Activated T-helper 1 cell treated with Interleukin-2 at 50 U/mL for 16 hours (primary cell): ENCODE results near the gene PCDH9.

ENCODE experiments used
- DNase-seq: peaks from one replicate; pipeline ENCODE4 v3.0.0-alpha.2; 2020; ENCODE audit warnings: low read depth

Gene PCDH9

DNA sequence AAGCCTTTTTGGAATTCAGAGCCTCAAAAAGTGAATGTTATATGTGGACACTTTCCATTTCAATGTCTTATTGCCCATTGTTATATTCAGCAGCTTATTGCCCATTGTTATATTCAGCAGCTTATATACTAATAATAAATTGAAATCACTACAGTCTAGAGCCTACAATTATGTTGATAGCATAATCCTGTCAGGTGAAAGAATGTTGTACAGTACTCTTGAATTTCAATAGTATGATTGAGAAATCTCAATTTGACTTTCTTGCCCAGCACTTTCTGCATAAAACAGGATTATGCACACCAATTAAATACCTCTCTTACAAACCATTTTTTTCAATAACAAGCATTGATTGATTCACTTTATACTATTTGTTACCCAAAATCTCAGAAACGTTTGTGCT, 260.8 kb downstream of the PCDH9 start:
- no peak for DNase-seq

DNA sequence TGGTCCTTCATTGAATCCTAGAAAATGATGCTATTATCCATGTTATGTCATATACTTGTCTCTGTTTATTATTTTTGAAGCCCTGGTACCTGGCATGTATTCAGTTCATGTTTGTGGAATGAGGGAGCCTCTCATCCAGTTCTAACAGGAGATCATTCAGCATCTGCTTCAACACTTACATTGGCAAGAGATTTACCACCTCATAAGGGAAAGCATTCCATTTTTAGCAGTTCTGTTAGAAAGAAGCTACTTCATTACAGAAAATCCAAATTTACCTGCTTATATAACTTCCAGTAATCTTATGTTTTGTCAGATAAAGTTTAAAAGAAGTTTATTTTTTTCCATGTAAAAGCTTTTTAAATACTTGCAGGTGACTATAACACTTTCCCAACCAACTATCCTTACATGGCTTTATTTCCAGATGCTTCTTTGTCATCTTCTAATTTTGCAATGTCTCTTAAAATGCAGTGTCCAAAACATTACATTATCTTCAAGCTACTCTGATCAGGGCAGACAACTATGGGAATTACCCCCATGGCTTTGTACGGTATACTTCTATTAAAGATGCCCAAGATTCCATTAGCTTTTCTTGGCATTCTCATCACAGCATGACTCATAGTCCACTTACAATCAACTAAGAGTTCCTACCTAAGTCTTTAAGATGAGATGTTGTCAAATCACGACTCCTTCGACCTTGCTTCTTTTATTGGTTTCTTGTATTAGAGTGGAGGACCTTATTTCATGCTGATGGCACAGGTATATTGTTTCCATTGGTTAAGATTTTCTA, 262.1 kb downstream of the PCDH9 start:
- DNase-seq: no peak

DNA sequence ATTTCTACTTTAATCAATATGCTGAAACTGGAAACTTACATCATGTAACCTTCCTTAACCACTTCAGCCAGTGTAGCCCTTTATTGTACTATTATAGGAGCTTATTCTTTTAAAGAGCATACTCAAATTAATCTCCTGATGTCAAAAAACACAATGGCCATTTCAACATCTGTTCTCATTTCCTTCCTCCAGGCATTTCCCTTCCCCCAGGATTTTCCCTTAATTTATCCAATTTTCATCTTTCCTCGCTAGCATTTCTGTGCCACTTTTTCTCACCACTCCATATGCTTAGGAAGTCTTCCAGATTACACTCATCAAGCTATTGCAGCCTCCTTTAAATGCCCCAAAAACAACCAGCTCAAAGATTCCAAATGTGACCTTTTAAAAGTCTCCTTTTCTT, 265.0 kb downstream of the PCDH9 start:
- no peak for DNase-seq

DNA sequence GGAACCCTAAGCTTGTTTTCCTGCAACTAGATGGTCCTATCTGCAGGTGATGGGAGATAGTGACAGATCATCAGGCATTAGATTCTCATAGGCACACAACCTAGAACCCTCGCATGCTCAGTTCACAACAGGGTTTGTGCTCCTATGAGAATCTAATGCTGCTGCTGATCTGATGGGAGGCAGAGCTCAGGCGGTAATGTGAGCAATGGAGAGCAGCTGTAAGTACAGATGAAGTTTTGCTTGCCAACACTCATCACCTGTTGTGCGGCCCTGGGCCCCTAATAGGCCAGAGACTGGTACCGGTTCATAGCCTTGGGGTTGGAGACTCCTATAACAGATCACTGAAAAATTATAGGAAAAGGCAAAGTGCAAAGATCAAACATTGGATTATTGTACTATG, 267.2 kb downstream of the PCDH9 start:
- DNase-seq: no peak

DNA sequence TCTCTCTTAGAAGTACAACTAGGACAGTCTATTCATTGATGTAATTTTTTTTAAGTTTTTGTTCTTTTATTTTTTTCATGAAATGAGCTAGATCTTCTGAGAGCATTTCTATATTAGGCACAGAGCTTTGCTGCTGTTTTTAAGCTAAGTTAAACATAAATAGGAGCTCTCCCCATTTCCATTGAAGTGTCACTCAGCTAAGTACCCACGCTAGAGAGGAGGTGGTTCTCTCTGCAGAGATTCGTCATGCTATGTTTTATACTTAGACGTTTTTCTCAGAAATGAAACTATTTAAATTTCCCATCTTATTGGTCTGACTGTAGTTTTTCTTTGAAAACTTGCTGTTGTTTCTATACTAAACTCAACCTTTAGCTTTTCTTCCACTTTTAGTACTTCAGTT, 271.5 kb downstream of the PCDH9 start:
- no peak for DNase-seq

DNA sequence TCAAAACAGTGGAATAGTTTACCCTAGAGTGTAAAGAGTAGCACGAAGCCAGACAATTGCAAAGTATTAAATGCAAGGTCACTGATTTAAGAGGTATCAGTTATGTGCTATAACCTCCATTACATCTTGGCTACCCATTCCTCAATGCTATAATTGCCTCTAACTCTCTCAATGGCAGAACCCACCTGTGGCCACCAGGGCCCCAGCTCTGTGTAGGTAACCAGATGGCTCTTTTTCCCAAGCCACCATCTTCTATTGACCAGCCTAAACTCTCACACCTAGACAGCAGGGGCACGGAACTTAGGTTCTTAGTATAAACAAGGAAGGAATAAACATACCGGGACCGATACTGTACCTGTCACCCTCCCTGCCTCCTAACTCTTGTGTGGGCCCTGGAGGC, 277.6 kb downstream of the PCDH9 start:
- no peak for DNase-seq

DNA sequence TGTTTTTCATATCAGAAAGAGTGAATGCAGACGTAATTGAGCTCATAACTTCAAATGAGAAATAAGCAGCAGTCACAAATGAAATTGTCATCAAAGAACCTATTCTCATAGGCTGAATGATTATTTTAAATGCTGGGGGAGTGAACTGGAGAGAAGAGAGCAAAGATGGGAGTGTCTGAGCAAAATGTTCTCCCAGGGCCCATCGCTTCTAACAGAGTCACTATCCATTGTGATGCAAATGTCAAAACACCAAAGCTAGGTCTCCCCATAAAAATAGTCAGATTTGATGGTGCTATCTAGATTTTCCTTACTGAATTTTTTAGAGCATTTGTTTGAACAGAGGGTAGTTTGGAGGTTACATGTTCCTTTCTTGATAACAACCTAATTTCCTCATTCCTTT, 278.7 kb downstream of the PCDH9 start:
- DNase-seq: no peak

DNA sequence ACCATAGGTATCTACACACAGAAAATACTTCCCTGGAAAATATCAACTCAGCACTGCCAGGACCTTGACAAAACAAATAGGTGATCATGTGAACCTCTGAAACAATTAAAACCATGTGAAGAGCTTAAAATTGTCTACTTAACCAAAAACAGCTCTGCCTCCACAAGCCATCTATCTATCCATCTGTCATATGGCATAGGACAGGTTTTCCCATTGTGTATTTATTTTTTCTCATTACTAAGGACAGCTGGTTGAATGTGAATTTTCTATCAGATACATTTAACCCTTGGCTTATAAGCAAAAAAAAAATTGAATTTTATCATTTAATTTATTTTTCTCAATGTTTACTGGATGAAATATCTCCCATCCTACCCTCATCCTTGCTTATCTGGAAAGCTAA, 279.5 kb downstream of the PCDH9 start:
- DNase-seq: no peak

DNA sequence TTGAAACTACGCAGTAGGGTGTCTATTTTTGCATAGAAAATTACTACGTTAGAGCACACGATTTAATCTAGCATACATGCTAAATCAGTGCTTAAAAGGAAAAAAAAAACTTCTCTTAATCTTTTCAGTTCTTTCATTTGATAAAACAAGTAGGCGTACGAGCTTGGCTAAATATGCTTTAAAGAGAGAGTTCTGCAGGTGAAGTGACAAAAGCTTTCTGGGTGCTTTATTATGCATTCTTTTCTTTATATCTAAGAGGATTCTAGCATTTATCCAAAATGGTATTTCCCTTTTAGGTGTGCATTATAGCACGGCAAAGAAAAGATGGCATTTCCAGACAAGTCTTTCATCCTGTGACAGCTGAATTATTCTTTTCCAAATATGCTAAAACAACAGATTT, 281.2 kb downstream of the PCDH9 start:
- DNase-seq: no peak

DNA sequence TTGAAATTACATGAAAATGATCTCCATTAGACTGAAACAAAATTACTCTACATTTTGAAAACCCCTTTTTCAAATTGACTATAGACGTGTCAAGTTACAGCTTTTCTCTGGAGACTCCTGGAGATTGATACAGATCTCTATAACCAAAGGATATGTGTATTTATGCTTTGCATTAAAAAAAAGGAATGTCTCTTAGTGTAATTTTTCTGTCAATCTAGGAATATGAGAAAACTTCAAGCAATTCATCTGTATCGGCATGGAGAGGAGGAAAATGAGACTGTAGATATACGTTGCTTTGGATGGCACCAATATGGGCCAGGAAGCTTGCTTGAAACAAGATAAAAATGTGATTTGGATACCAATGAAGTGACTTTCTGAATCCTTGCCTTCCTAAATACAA, 286.6 kb downstream of the PCDH9 start:
- DNase-seq: no peak

DNA sequence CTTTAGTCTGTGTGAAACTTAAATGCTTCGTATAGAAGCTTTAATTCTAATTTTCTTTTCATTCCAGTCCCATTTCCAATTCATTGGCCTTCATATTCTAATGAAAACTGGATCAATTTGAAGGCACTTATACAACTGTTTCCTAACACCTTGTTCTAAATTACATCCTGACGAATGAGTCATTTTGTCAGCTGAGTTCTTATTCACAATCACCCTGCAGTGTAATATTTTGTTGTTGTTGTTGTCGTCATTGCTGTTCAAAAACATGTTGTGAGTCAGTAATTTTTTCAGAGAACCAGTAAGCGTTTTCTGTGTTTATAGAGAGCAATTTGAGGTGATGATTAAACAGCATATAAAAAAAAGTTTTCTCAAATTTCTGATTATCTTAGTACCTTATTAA, 290.0 kb downstream of the PCDH9 start:
- no peak for DNase-seq

DNA sequence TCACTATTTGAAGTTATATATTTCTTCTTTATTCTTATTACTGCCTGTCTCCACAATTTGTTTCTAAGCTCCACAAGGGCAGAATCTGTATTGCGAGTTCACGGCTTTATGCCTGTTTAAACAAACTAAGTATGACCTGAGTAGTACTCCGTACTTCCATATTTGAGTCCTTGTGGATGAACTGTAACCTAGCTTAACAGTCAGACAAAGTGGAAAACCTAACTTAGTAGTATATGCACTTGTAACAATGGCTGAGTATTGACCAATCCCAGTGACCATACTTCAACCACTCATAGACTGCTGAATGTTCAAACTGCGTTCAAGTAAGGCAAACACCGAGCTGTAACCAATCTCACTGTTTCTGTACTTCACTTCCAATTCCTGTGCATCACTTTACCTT, 292.7 kb downstream of the PCDH9 start:
- no peak for DNase-seq

DNA sequence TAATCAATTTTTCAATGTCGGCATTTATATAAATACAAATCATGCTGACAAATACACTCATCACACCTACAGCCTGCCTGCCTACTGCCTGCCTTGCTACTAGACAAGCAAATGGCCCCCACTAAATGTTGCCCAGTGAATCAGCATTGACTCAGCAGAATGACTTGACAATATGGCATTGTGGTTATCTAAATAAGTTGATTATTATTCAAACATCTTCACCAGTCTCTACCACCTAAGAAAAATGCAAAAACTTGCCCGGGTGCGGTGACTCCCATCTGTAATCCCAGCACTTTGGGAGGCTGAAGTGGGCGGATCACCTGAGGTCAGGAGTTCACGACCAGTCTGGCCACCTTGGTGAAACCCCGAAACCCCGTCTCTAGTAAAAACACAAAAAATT, 296.1 kb downstream of the PCDH9 start:
- DNase-seq: no peak

DNA sequence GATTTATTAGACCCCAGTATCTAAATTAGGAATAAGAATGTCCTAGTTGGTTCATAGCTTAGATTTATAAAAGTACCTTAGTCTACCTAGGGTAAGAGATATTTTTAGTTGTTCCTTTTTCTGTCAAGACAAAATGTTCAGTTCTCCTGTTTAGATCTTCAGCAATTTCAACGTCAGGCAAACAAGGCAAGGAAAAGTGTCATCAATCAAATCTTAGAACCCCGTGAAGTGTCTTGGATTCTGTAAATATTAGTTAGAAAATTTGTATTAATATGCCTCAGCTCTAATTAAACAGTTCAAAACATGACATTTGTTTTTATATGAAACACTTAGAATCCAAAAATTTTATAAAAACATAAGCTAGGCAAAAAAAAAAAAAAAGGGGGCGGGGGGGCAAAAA, 296.6 kb downstream of the PCDH9 start:
- DNase-seq: no peak

DNA sequence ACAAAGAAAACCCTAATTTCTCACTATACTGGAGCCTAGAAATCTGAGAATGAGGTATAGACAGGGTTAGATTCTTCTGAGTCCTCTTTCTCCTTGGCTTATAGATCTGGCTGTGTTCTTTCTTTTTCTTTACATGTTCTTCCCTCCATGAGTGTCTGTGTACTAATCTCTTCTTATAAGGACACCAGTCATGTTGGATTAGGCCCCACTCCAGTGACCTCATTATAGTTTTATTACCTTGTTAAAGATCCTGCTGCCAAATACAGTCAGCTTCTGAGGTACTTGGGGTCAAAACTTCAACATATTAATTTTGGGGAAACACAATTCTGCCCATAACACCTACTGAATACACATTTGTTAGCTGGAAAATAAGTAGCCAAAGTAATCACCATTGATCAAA, 302.6 kb downstream of the PCDH9 start:
- DNase-seq: no peak

DNA sequence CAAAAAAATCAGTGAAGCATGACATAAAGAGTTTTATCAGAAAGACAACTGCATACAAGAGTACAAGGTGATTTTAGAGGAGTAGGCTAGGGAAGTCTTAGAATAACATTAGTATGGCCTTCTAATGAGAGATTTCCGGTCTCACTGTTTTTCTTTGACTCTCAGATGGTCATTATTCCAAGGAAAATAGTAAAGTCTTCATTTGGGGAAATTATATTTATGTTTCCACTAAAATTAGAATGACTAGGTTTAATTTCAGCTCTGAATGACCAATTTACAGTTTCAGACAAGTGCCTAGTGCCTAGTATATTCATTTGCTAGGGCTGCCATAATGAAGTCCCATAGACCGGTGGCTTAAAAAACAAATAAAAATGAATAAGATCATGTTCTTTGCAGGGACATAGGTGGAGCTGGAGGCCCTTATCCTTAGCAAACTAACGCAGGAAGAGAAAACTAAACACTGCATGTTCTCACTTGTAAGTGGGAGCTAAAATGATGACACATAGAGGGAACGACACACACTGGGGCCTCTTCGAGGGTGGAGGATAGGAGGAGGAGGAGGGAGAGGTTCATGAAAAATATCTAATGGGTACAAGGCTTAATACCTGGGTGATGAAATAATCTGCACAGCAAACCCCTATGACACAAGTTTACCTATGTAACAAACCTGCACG, 303.1 kb downstream of the PCDH9 start:
- no peak for DNase-seq

DNA sequence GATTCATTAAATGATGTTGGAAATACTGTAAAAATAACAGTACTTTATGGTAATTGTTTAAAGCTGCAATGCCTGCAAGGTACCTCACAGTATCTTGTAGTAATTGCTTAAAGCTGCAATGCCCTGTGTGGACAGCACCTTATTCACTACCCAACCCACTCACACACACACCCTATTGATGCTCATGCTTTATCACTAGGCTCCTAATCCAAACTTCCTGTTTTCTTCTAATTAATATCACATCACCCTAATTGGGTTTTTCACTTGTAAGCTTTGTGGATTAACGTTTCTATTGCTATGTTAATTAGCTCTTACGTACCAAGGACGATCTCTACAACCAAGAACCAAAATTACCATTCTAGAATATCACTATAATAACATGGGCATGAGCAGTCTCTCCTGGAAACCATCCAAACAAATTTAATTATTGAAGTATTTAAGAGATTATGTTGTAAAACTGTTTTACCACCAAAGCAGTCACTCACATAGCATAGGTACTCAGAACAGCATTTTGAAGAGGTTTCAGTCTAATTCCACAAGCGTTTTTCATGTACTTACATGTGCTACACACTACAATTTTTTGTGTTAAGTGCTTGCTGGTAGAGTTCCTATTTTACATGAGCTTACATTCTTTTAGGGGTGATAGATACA, 303.8 kb downstream of the PCDH9 start:
- DNase-seq: no peak

DNA sequence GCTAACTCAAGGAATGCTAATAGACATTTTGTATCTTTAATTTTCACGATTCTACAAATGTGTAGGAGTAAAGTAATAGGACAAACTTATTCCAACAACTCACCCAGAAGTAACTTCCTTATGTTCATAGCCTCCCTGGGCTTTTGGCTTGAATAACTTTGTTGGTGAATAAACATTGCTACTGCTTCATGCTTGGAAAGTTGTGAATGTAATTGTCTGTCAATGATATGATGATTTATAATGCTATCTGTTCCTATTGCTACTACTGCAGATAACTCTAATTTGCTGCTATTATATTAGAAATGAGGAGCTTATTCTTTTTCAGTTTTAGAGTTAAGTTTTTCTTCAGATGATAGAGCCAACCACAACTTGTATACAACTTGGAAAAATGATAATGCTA, 307.7 kb downstream of the PCDH9 start:
- DNase-seq: no peak

DNA sequence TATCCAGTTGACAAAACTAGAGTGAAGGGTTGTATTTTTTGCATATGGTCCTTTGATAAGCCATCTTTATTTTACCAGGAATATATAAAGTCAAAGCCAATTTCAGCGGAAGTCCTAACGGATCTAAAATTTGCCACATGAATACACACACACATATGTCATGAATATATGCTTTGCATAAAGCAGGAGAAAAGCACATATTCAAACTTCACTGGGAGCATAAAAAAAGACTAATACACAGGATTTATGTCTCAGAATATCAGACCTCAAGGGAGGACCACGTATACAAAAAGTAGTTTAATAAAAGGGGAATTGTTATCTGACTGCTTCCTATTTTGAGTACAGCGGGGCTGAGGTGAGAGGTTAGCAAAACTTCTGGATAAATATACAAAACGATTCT, 308.7 kb downstream of the PCDH9 start:
- no peak for DNase-seq

DNA sequence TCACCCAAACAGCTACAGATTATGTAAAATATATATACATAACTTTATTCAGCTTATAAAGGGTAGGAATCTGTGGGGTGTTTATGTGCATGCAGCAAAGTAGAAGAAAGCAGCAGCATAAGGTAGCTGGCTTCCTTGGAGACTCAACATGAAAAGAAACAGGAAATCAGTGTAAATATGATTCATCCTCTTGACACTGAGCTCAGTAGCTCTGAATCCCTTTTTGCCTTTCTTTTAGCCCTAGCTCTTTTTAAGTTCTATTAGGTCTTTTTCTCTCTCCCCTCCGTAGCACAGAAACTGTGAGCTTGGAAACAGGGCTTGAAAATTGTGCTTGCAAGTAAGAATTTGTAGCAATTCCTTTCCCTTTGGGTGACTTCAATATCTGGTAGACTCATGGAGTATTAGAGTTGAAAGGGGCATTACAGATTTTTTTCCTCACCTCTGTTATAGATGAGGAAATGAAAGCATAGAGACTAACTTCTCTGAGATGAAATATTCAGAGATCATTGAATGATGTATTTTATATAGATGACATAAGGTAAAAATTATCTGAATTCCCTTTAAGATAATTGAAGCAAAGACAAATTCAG, 314.4 kb downstream of the PCDH9 start:
- DNase-seq: no peak

DNA sequence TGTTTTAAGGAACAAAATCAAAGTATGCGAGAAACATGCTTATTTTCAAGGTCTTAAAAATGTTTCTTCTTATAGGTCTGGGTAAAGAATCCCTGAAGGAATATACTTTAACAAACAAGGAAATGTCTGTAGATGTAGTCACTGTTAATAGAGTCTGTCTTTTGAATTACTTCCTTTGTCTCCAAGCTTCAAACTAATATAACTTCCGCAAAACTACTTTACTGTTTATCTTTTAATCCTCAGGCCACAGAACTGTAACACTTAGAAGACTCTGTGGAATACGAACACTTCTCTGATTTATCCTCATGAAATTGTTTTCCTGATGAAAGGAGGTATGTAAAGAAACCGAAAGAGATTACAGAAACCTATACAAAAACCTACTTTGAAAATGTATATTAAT, 316.0 kb downstream of the PCDH9 start:
- DNase-seq: no peak

DNA sequence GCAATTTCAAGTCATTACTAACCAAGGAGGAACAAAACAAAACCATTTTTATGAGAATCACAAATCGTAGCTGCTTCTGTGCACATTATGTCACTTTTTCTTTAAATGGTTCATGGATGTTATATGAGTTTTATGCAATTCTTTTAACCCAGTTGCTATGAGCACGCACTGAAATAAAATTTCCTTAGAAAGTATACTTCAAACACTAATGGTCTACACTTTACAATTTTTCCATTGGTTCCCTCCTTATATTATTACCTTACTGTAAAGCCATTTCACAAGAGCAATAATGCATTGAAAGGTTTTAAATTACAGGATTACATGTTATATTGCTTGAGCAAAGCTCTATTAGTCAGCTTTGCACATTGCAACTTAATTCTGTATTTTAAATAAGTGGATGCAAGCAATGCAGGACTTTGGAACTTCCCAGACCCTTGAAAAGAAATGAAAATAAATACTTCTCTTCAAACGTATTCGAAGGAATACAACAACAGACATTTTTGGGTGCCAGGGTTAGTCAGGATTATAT, 318.7 kb downstream of the PCDH9 start:
- DNase-seq: no peak

DNA sequence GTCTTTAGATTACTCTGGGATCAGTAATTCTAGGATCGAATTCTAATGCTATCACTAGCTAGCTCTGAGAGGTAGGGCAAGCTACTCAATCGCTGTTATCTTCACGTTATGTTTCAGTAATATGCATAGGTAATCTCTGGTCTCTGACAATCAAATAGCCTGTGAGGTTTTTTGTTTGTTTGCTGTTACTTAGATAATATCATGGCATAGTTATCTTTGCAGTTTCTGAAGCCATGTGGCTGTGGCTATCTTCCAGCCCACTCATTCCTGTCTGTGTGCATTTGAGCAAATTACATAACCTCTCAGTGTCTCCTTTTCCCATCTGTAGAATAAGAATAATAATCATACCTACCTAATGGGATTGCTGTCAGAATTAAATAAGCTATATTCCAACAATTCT, 330.2 kb downstream of the PCDH9 start:
- DNase-seq: no peak
